GM12864 (cell line): ENCODE data around the gene EIF5.

Experiments
- DNase-seq: peaks from one replicate; pipeline ENCODE4 v3.0.0-alpha.2; 2011; ENCODE audit warnings: low read depth
- H3K4me3 ChIP-seq: 2 replicates; pipeline ENCODE4 v1.5.1; 2011; ENCODE audit warnings: mild to moderate bottlenecking, low read depth, low read length, control low read depth
- CTCF ChIP-seq: IDR thresholded peaks from 2 replicates; pipeline ENCODE4 v1.5.1; 2011; ENCODE audit warnings: low read depth, mild to moderate bottlenecking, moderate library complexity, low read length, control low read depth, inconsistent platforms; ENCODE audit errors: missing control alignments

EIF5 gene

GRCh38 chr14:103391048-103391447 lies 57.0 kb downstream of the EIF5 start:
- DNase-seq: no peak
- peak; percentile 73 for TF ChIP-seq CTCF
- H3K4me3 ChIP-seq: no peak overlapping the region

- no peak for DNase-seq
- TF ChIP-seq CTCF: no peak
Measured at GRCh38 chr14:103392106-103392505, 58.1 kb downstream of the EIF5 start.

GRCh38 chr14:103392572-103392971 lies 58.5 kb downstream of the EIF5 start:
- no peak overlapping the region for H3K4me3 ChIP-seq
- TF ChIP-seq CTCF: no peak
- no peak for DNase-seq

More at GRCh38 chr14:103392106-103392505, 58.1 kb downstream of the EIF5 start:
- H3K4me3 ChIP-seq: no peak overlapping the region

- TF ChIP-seq CTCF: no peak
- H3K4me3 ChIP-seq: no peak overlapping the region
- DNase-seq: no peak
Measured at GRCh38 chr14:103393070-103393469, 59.0 kb downstream of the EIF5 start.

GRCh38 chr14:103393676-103394626 lies 59.9 kb downstream of the EIF5 start:
- TF ChIP-seq CTCF: peak; percentile 74
- no peak for DNase-seq
- no peak overlapping the region for H3K4me3 ChIP-seq
